K562 (cell line): ENCODE data around the gene ZBTB46. TPM values are rescaled to one million over a fixed set of nuclear protein-coding genes. Genes with fewer than 3 reads are reported as not detected.

Source experiments
- ATAC-seq: fragments of 200-7000 bp; cut with Tn5 transposase; 3 replicates; pipeline ENCODE4 v1.9.1; 2020; ENCODE audit warnings: moderate library complexity
- BruUV-seq: library from RNA; stranded (reverse); fragments of 400-500 nt; replicated peaks from 2 replicates; lab custom pipeline; 2021; lab: Mats Ljungman, UMichigan
- CTCF ChIA-PET: fragments of 300-600 bp; formaldehyde crosslinking; extraction: SDS; loops from one replicate; lab custom pipeline; 2021; ENCODE audit warnings: low intra/inter-chr PET ratio; lab: Yijun Ruan, JAX
- POLR2A ChIA-PET: fragments of 300-600, 350-650 bp; sonication (Branson Sonifier 250); formaldehyde crosslinking; extraction: SDS; loops from one replicate; lab custom pipeline; 2021; ENCODE audit warnings: antibody characterized with exemption, inconsistent platforms; lab: Yijun Ruan, JAX
- DNase-seq, 4 experiments: peaks; one replicate each; pipeline versions ENCODE4 v3.0.0 to v3.0.0-alpha.2; 2011 to 2018; ENCODE audit warnings: low spot score in 3 of 4, mixed read lengths in 3 of 4; ENCODE audit errors: extremely low read depth in 1 of 4
- FAIRE-seq: peaks from 2 replicates; lab custom pipeline; 2011; peaks lifted over from hg19 to GRCh38; lab: Jason Lieb, UNC
- H2AFZ ChIP-seq: 2 replicates; pipeline ENCODE4 v1.6.0; 2011; ENCODE audit warnings: low read depth, low read length, control low read depth, inconsistent platforms
- H3K27ac ChIP-seq: fragments of 200-600 bp; 3 replicates; pipeline ENCODE4 v1.8.0; 2011; ENCODE audit warnings: low read depth, mild to moderate bottlenecking, control low read depth, inconsistent platforms, low read length, moderate library complexity, mixed read lengths; ENCODE audit errors: extremely low read depth
- H3K27me3 ChIP-seq, 2 experiments: fragments of 300-600 bp in 1 of 2; 2 replicates in 1 of 2; 3 replicates in 1 of 2; pipeline versions ENCODE4 v1.6.0 to v1.8.0; 2011; ENCODE audit warnings: inconsistent platforms in 2 of 2, low read length in 2 of 2, mild to moderate bottlenecking in 1 of 2, mixed read lengths in 1 of 2, moderate library complexity in 1 of 2; ENCODE audit not compliant: control insufficient read depth in 2 of 2, insufficient read depth in 2 of 2
- H3K36me3 ChIP-seq: fragments of 300-600 bp; 3 replicates; pipeline ENCODE4 v1.8.0; 2011; ENCODE audit warnings: mild to moderate bottlenecking, low read length, inconsistent platforms; ENCODE audit not compliant: control insufficient read depth, insufficient read depth
- H3K4me1 ChIP-seq, 2 experiments: fragments of 200-600 bp in 1 of 2; replicated peaks in 1 of 2; 2 replicates in 1 of 2; 3 replicates in 1 of 2; pipeline versions ENCODE4 v1.5.1 to v1.8.0; 2011; ENCODE audit warnings: inconsistent platforms in 2 of 2, low read length in 2 of 2, mild to moderate bottlenecking in 1 of 2, mixed read lengths in 1 of 2, moderate library complexity in 1 of 2; ENCODE audit not compliant: control insufficient read depth in 2 of 2, insufficient read depth in 2 of 2
- H3K4me2 ChIP-seq: 2 replicates; pipeline ENCODE4 v1.6.1; 2011; ENCODE audit warnings: low read length, control low read depth, inconsistent platforms, mixed read lengths; ENCODE audit not compliant: insufficient read depth
- H3K4me3 ChIP-seq: fragments of 200-600 bp; sonication (generic), shearing (Covaris generic); 2 replicates; pipeline ENCODE4 v1.5.1; 2016; ENCODE audit warnings: control low read depth, inconsistent platforms
- H3K79me2 ChIP-seq: fragments of 200-600 bp; 3 replicates; pipeline ENCODE4 v1.8.0; 2011; ENCODE audit warnings: low read length, inconsistent platforms; ENCODE audit not compliant: control insufficient read depth, insufficient read depth
- H3K9ac ChIP-seq, 2 experiments: 2 replicates each; pipeline versions ENCODE4 v1.6.0 to v1.6.1; 2011; ENCODE audit warnings: low read depth in 2 of 2, low read length in 2 of 2, control low read depth in 1 of 2, inconsistent platforms in 1 of 2, mild to moderate bottlenecking in 1 of 2, mixed read lengths in 1 of 2; ENCODE audit not compliant: insufficient read depth in 1 of 2
- H3K9me1 ChIP-seq: one replicate; pipeline ENCODE4 v1.6.0; 2011; ENCODE audit warnings: inconsistent platforms, mild to moderate bottlenecking, low read length, moderate library complexity; ENCODE audit not compliant: control insufficient read depth, insufficient read depth
- H3K9me3 ChIP-seq: replicated peaks from 2 replicates; pipeline ENCODE4 v1.5.1; 2011; ENCODE audit warnings: low read depth, low read length, inconsistent platforms; ENCODE audit not compliant: control insufficient read depth, insufficient read depth
- H4K20me1 ChIP-seq: replicated peaks from 2 replicates; pipeline ENCODE4 v1.6.1; 2011; ENCODE audit warnings: low read length, inconsistent platforms, mixed read lengths; ENCODE audit not compliant: control insufficient read depth, insufficient read depth
- CBX2 ChIP-seq: fragments of 200-600 bp; sonication (generic); IDR thresholded peaks from one replicate; pipeline ENCODE4 v1.6.1; 2012; ENCODE audit warnings: mild to moderate bottlenecking, low read length, inconsistent platforms; ENCODE audit not compliant: insufficient read depth, poor library complexity, severe bottlenecking
- GABPA ChIP-seq: fragments of 200-800 bp; sonication (Bioruptor generic); conservative IDR thresholded peaks from 2 replicates; pipeline ENCODE4 v1.6.1; 2016; ENCODE audit warnings: low read depth, missing genetic modification characterization, missing compliant biosample characterization
- JUND ChIP-seq, 2 experiments: IDR thresholded peaks; 2 replicates in 1 of 2; 3 replicates in 1 of 2; pipeline ENCODE4 v1.6.1; 2011; ENCODE audit warnings: borderline replicate concordance in 2 of 2, low read depth in 2 of 2, low read length in 2 of 2, improper control_type of control experiment in 1 of 2, missing biosample characterization in 1 of 2, missing genetic modification characterization in 1 of 2, missing genetic modification reagents in 1 of 2
- MCM2 ChIP-seq: fragments of 450-650 bp; IDR thresholded peaks from 2 replicates; pipeline ENCODE4 v1.6.1; 2017; ENCODE audit warnings: low read depth, mild to moderate bottlenecking
- NCOR1 ChIP-seq: fragments of 450-650 bp; IDR thresholded peaks from 2 replicates; pipeline ENCODE4 v1.6.1; 2016; ENCODE audit warnings: mild to moderate bottlenecking, moderate library complexity
- NFIX ChIP-seq: fragments of 250-450 bp; sonication (Bioruptor Pico); IDR thresholded peaks from 2 replicates; pipeline ENCODE4 v1.4.0; 2020; ENCODE audit warnings: low read depth, mild to moderate bottlenecking, moderate library complexity
- PKNOX1 ChIP-seq: fragments of 450-650 bp; IDR thresholded peaks from 2 replicates; pipeline ENCODE4 v1.6.1; 2016
- RUNX1 ChIP-seq: sonication (generic); IDR thresholded peaks from 2 replicates; pipeline ENCODE4 v1.6.1; 2016; ENCODE audit warnings: antibody characterized with exemption, low read depth
- SUPT5H ChIP-seq: fragments of 450-650 bp; IDR thresholded peaks from 2 replicates; pipeline ENCODE4 v1.6.1; 2016
- THAP12 ChIP-seq: fragments of 250-450 bp; sonication (Bioruptor Pico); IDR thresholded peaks from 2 replicates; pipeline ENCODE4 v1.9.0; 2021; ENCODE audit warnings: mild to moderate bottlenecking, inconsistent platforms
- ZNF224 ChIP-seq: sonication (generic); formaldehyde crosslinking; IDR thresholded peaks from 2 replicates; pipeline ENCODE4 v1.8.0; 2022; ENCODE audit warnings: mild to moderate bottlenecking, missing genetic modification reagents
- ZNF280A ChIP-seq: fragments of 450-650 bp; IDR thresholded peaks from 2 replicates; pipeline ENCODE4 v1.6.1; 2018; ENCODE audit warnings: mild to moderate bottlenecking, low read depth; ENCODE audit not compliant: partially characterized antibody
- ZNF3 ChIP-seq: fragments of 250-450 bp; sonication (Bioruptor Pico); IDR thresholded peaks from 2 replicates; pipeline ENCODE4 v1.5.0; 2021; ENCODE audit warnings: mild to moderate bottlenecking, moderate library complexity
- ZNF699 ChIP-seq: fragments of 250-450 bp; sonication (Bioruptor Pico); IDR thresholded peaks from 2 replicates; pipeline ENCODE4 v1.8.0; 2021; ENCODE audit warnings: mild to moderate bottlenecking, moderate library complexity; ENCODE audit not compliant: insufficient replicate concordance
- WGBS: fragments of 100-300 bp; shearing (Covaris generic); methylation state at CpG from one replicate; pipeline ENCODE4 v1.1.6; 2016; ENCODE audit warnings: low coverage, mixed read lengths; ENCODE audit not compliant: insufficient coverage; ENCODE audit errors: missing lambda C conversion rate; 5-methylcytosine and 5-hydroxymethylcytosine counted together
- in situ Hi-C: fragments of 300-500 bp; cut with MboI; formaldehyde crosslinking; loops from 4 replicates; pipeline ENCODE4 v1.15.0; 2018; ENCODE audit warnings: inconsistent platforms, mixed read lengths
- intact Hi-C: fragments of 100-400 bp; cut with micrococcal nuclease; formaldehyde crosslinking; loops from 2 replicates; pipeline ENCODE4 v1.14.2; 2022
- polyA plus RNA-seq, 8 experiments: library from polyadenylated mRNA; depleted of rRNA in 4 of 8; stranded (reverse) in 5 of 8; unstranded in 3 of 8; fragments of >200 nt; fragmentation: Nextera tagmentation in 2 of 8; fragmentation: Illumina TruSeq in 1 of 8; extraction: Ambion mirVana in 2 of 8; extraction: Trizol in 1 of 8; gene quantifications; 2 replicates each; pipeline versions ENCODE4 v1.2.1 to v1.2.3, GENCODE V29; 2011 to 2014; ENCODE audit warnings: inconsistent platforms in 1 of 8, missing spikeins in 1 of 8
- total RNA-seq, 7 experiments: library from RNA; depleted of rRNA in 6 of 7; stranded (reverse); fragments of >200 nt in 6 of 7; fragmentation: Illumina TruSeq in 2 of 7; extraction: Trizol in 2 of 7; gene quantifications; 2 replicates each; pipeline versions ENCODE4 v1.2.1 to v1.2.3, GENCODE V29; 2011 to 2021; ENCODE audit warnings: low replicate concordance in 1 of 7
- TF ChIP-seq, protein P1 (sequence below): fragments of 450-650 bp; IDR thresholded peaks from 2 replicates; pipeline ENCODE4 v1.6.1; 2017; ENCODE audit warnings: mild to moderate bottlenecking, moderate library complexity

The ZBTB46 gene
- total and polyA plus RNA-seq, 9 of the 15 experiments (the other 6 are each of a cell fraction or from before 2014, with no cell fraction given), result 0.29 to 4.1 (median 1.1) TPM

DNA sequence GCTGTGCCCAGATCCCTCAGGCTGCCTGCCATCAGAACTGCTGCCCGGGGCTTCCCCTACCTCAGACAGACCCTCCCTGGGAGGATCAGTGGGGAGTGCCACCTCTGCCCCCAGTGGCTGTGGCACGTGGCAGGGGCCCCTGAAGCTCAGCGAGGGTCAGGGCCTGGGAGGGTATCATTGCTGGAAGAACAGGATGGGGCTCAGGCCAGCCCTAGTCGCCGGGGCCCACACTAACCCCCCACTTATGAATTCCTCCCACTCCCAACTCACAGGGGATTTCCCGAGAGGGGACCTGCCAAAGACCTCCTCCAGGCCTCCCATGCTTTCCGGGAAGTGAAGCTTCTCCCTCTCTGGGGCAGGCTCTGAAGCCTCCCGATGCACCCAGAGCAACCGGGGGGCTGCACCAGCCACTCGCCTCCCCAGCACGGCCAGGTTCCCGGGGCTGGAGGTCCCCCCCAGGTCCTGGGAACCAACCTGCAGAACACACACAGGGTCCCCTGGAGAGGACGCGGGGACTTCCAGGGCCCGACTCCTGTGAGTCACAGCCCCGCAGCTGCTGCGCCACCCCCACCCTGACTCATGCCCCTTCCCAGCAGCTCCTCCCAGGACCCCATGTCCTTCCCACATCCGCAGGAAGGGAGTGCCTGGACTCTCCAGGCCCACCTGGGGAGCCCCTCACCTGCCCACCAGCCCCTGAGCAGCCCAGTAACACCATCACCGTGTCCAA, 132.2 kb downstream of the ZBTB46 start:
- FAIRE-seq (no peak), DNase-seq (peak in 3 of 4 experiments; percentile 54 to 62 (median 56)), ATAC-seq (peak; percentile 16)
- in situ Hi-C loops, result no loop called here
- Histone ChIP-seq H3K4me1 (peaks cover 9 to 92% of the 10 kb centered on the region in 2 experiments), H3K27ac (peak overlapping the region; percentile 61), H3K9ac (peak overlapping the region; percentile 15 to 84; a peak in 3 of 4 replicates), H3K27me3 (no peaks in the 10 kb centered on the region), H3K36me3 (peaks cover 28% of the 10 kb centered on the region; the same call in 2 of the 3 replicates), H3K79me2 (no peaks in the 10 kb centered on the region), H3K9me3 (no peaks in the 10 kb centered on the region), H2AFZ (no peak overlapping the region), H3K4me3 (no peak overlapping the region), H4K20me1 (no peaks in the 10 kb centered on the region; the same call in 1 of the 2 replicates), H3K9me1 (no peaks in the 10 kb centered on the region), H3K4me2 (no peak overlapping the region)
- POLR2A ChIA-PET, result interaction anchor here (0.6 to 3.1 kb wide), 6 partner anchors 9 to 262 kb away, joined by 3 to 27 read pairs (median 3); partner anchors contain the start of genes ARFRP1, TPD52L2 and ZGPAT
- WGBS, result 47% methylated on average over 18 of the region's 19 CpGs
- BruUV-seq, result no TSS peak
- intact Hi-C loops, result no loop called here
- CTCF ChIA-PET, result no interaction called here
- TF ChIP-seq GABPA, result no peak
- TF ChIP-seq MCM2, result no peak
- TF ChIP-seq PKNOX1, result no peak
- no peak for TF ChIP-seq NCOR1
- TF ChIP-seq CBX2, result no peak
- TF ChIP-seq ZNF3 (CRISPR knock-in tag), result no peak
- no peak for TF ChIP-seq ZNF280A
- TF ChIP-seq ZNF699 (CRISPR knock-in tag), result no peak
- TF ChIP-seq, protein P1, sequence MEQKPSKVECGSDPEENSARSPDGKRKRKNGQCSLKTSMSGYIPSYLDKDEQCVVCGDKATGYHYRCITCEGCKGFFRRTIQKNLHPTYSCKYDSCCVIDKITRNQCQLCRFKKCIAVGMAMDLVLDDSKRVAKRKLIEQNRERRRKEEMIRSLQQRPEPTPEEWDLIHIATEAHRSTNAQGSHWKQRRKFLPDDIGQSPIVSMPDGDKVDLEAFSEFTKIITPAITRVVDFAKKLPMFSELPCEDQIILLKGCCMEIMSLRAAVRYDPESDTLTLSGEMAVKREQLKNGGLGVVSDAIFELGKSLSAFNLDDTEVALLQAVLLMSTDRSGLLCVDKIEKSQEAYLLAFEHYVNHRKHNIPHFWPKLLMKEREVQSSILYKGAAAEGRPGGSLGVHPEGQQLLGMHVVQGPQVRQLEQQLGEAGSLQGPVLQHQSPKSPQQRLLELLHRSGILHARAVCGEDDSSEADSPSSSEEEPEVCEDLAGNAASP, result no peak
- no peak for TF ChIP-seq NFIX (CRISPR knock-in tag)
- no peak for TF ChIP-seq ZNF224
- TF ChIP-seq THAP12 (CRISPR knock-in tag), result no peak
- TF ChIP-seq JUND (IDR thresholded peaks at IDR 0.05; ENCODE audit: borderline replicate concordance, low read depth, low read length), result peak; percentile 77
- TF ChIP-seq JUND (tag; IDR thresholded peaks at IDR 0.05; ENCODE audit: borderline replicate concordance, low read depth, low read length), result no peak
- no peak for TF ChIP-seq RUNX1
- peak; percentile 55; the same call in 1 of the 2 replicates for TF ChIP-seq SUPT5H
